ENCODE data around the gene CFAP100.

Gene CFAP100

GRCh38 chr3:126357295-126358037 lies 37.2 kb upstream of the CFAP100 start, which contains the start of gene KLF15:
TSS of gene KLF15 (minus strand) at chr3:126357408. CDS start at chr3:126352922, 4,486 bp downstream.
- DNase-seq = no peak

GRCh38 chr3:126358038-126358815 lies 36.5 kb upstream of the CFAP100 start:
- no peak for DNase-seq

GRCh38 chr3:126358816-126359181 lies 35.9 kb upstream of the CFAP100 start:
- no peak for DNase-seq

- DNase-seq = no peak
Observed at GRCh38 chr3:126360046-126360713, 34.5 kb upstream of the CFAP100 start.

- no peak for DNase-seq
Observed at GRCh38 chr3:126360714-126361060, 34.0 kb upstream of the CFAP100 start.

- DNase-seq = no peak
Observed at GRCh38 chr3:126361211-126361610, 33.5 kb upstream of the CFAP100 start.

GRCh38 chr3:126364130-126364695 lies 30.5 kb upstream of the CFAP100 start:
- no peak for DNase-seq

GRCh38 chr3:126364731-126365301 lies 29.9 kb upstream of the CFAP100 start:
- DNase-seq = no peak

- DNase-seq = no peak
Observed at GRCh38 chr3:126365351-126366277, 29.1 kb upstream of the CFAP100 start.

GRCh38 chr3:126367316-126367805 lies 27.3 kb upstream of the CFAP100 start:
- DNase-seq = no peak

GRCh38 chr3:126369490-126369889 lies 25.2 kb upstream of the CFAP100 start:
- no peak for DNase-seq

GRCh38 chr3:126370055-126370454 lies 24.7 kb upstream of the CFAP100 start:
- no peak for DNase-seq

- no peak for DNase-seq
Observed at GRCh38 chr3:126370606-126371005, 24.1 kb upstream of the CFAP100 start.

GRCh38 chr3:126371096-126371705 lies 23.5 kb upstream of the CFAP100 start:
- no peak for DNase-seq

- no peak for DNase-seq
Observed at GRCh38 chr3:126372413-126373145, 22.1 kb upstream of the CFAP100 start.

- DNase-seq = no peak
Observed at GRCh38 chr3:126373146-126373613, 21.5 kb upstream of the CFAP100 start.

- no peak for DNase-seq
Observed at GRCh38 chr3:126373682-126374601, 20.8 kb upstream of the CFAP100 start.

GRCh38 chr3:126375835-126376331 lies 18.8 kb upstream of the CFAP100 start:
- DNase-seq = no peak

- no peak for DNase-seq
Observed at GRCh38 chr3:126376444-126376843, 18.3 kb upstream of the CFAP100 start.
